HEK293 (cell line): Measurements from ENCODE around the gene TPRKB.
"Not testable (repeated sequence)": the region's sequence is repeated elsewhere in the genome, so short reads cannot be mapped to it uniquely, and the experiment has no call there.

Experiments
- CTCF ChIA-PET: fragments of 350-600 bp; formaldehyde crosslinking; extraction: SDS; loops from one replicate; lab custom pipeline; 2021; ENCODE audit warnings: antibody characterized with exemption; lab: Yijun Ruan, JAX
- POLR2A ChIA-PET: fragments of 300-600 bp; formaldehyde crosslinking; extraction: SDS; loops from one replicate; lab custom pipeline; 2020; ENCODE audit warnings: antibody characterized with exemption, inconsistent platforms; lab: Yijun Ruan, JAX
- H3K27ac ChIP-seq: fragments of 200-500 bp; sonication (Bioruptor generic); 2 replicates; pipeline ENCODE4 v1.5.1; 2014; ENCODE audit warnings: low read depth, low read length, control low read depth, inconsistent platforms; ENCODE audit errors: extremely low read depth
- H3K36me3 ChIP-seq, 2 experiments: fragments of 200-500 bp in 1 of 2; sonication (Bioruptor generic) in 1 of 2; 1 replicate in 1 of 2; 2 replicates in 1 of 2; pipeline ENCODE4 v1.5.1; 2014 to 2017; ENCODE audit warnings: inconsistent platforms in 2 of 2, low read length in 2 of 2; ENCODE audit not compliant: control insufficient read depth in 2 of 2, insufficient read depth in 1 of 2
- H3K4me1 ChIP-seq: fragments of 200-500 bp; sonication (Bioruptor generic); 2 replicates; pipeline ENCODE4 v1.5.1; 2014; ENCODE audit warnings: mild to moderate bottlenecking, low read length, inconsistent platforms; ENCODE audit not compliant: control insufficient read depth, insufficient read depth
- H3K4me3 ChIP-seq: 2 replicates; pipeline ENCODE4 v1.5.1; 2011; ENCODE audit warnings: low read depth, mild to moderate bottlenecking, control low read depth, low read length, moderate library complexity
- H3K9me3 ChIP-seq: fragments of 200-500 bp; sonication (Bioruptor generic); 2 replicates; pipeline ENCODE4 v1.5.1; 2014; ENCODE audit warnings: low read depth, low read length, inconsistent platforms; ENCODE audit not compliant: control insufficient read depth, insufficient read depth
- HOXD13 ChIP-seq: sonication (generic); formaldehyde crosslinking; IDR thresholded peaks from 2 replicates; pipeline ENCODE4 v1.8.0; 2022; ENCODE audit warnings: missing genetic modification reagents, borderline replicate concordance
- KLF8 ChIP-seq: fragments of 450-650 bp; formaldehyde crosslinking; IDR thresholded peaks from 2 replicates; pipeline ENCODE4 v1.5.1; 2016; ENCODE audit warnings: missing biosample characterization, missing genetic modification characterization
- MZF1 ChIP-seq: fragments of 450-650 bp; formaldehyde crosslinking; IDR thresholded peaks from 2 replicates; pipeline ENCODE4 v1.5.1; 2017; ENCODE audit warnings: missing biosample characterization, missing genetic modification characterization, borderline replicate concordance
- ZBTB8A ChIP-seq: fragments of 450-650 bp; formaldehyde crosslinking; IDR thresholded peaks from 2 replicates; pipeline ENCODE4 v1.5.1; 2016; ENCODE audit warnings: missing biosample characterization, missing genetic modification characterization
- ZNF169 ChIP-seq: fragments of 450-650 bp; formaldehyde crosslinking; IDR thresholded peaks from 2 replicates; pipeline ENCODE4 v1.5.1; 2016; ENCODE audit warnings: missing biosample characterization, missing genetic modification characterization
- ZNF24 ChIP-seq: fragments of 450-650 bp; formaldehyde crosslinking; IDR thresholded peaks from 2 replicates; pipeline ENCODE4 v1.5.1; 2016; ENCODE audit warnings: missing biosample characterization, missing genetic modification characterization
- ZNF501 ChIP-seq: fragments of 450-650 bp; formaldehyde crosslinking; IDR thresholded peaks from 2 replicates; pipeline ENCODE4 v1.5.1; 2016; ENCODE audit warnings: missing biosample characterization, missing genetic modification characterization
- ZNF529 ChIP-seq: fragments of 450-650 bp; formaldehyde crosslinking; IDR thresholded peaks from 2 replicates; pipeline ENCODE4 v1.5.1; 2017; ENCODE audit warnings: missing genetic modification characterization, missing biosample characterization; ENCODE audit not compliant: insufficient replicate concordance
- ZNF560 ChIP-seq: fragments of 450-650 bp; formaldehyde crosslinking; IDR thresholded peaks from 2 replicates; pipeline ENCODE4 v1.5.1; 2017; ENCODE audit warnings: missing biosample characterization, missing genetic modification characterization, borderline replicate concordance
- ZNF561 ChIP-seq: fragments of 450-650 bp; IDR thresholded peaks from 2 replicates; pipeline ENCODE4 v1.5.1; 2018; ENCODE audit warnings: missing biosample characterization, missing genetic modification characterization, borderline replicate concordance
- ZNF658 ChIP-seq: fragments of 450-650 bp; formaldehyde crosslinking; IDR thresholded peaks from 2 replicates; pipeline ENCODE4; 2016; ENCODE audit warnings: missing biosample characterization, missing genetic modification characterization
- ZNF843 ChIP-seq: fragments of 450-650 bp; formaldehyde crosslinking; IDR thresholded peaks from 2 replicates; pipeline ENCODE4 v1.5.1; 2016; ENCODE audit warnings: missing biosample characterization, missing genetic modification characterization
- ZXDB ChIP-seq: fragments of 450-650 bp; formaldehyde crosslinking; IDR thresholded peaks from 2 replicates; pipeline ENCODE4 v1.5.1; 2016; ENCODE audit warnings: missing biosample characterization, missing genetic modification characterization
- TF ChIP-seq, protein P1 (sequence below): fragments of 450-650 bp; formaldehyde crosslinking; IDR thresholded peaks from 2 replicates; pipeline ENCODE4 v1.5.1; 2016; ENCODE audit warnings: missing biosample characterization, missing genetic modification characterization
- TF ChIP-seq, protein P2 (sequence below): fragments of 450-650 bp; formaldehyde crosslinking; IDR thresholded peaks from 2 replicates; pipeline ENCODE4 v1.5.1; 2016; ENCODE audit warnings: missing biosample characterization, missing genetic modification characterization

The TPRKB gene

DNA sequence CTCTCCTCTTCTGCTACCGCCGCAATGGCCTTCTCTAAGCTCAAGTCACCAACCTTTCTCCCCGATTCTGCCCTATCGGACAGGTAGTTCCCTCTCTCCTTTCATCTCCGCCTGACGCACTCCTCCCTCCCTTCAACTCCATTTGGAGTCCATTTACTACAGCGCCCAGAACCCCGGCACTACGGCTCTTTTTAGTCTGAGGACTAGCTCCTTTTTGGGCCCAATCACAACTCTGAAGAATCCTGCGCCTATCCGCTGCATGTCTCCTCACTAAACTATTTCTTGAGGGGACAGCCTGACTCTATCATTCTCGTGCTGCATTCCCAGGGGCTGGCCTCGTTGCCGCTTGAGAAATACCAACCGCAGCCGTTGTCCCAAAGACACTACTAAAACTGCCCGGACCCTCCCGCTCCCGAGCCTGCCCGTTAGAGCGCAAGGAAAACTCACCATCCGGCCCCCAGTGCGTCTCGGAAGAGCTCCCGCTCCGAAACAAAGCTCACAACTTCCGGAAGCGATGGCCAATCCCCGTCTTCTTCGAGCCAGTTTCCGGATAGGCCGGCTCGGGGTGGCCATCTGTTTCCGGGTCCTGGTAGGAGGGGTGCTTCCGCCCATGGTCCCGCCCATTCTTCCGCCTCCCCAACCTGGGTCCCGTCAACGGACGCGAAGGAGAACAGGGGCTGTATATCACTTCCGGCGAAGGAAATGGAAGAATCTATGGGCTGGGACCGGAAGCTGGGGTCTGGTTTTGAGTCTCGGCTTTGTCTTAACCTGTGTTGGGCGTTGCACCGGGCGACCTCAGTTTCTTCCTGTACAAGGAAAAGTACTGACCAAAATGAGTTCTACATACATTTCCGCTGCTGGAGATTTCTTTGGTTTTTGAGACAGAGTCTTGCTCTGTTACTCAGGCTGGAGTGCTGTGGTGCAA, at the start of gene TPRKB (continued):
- TF ChIP-seq, protein P1, sequence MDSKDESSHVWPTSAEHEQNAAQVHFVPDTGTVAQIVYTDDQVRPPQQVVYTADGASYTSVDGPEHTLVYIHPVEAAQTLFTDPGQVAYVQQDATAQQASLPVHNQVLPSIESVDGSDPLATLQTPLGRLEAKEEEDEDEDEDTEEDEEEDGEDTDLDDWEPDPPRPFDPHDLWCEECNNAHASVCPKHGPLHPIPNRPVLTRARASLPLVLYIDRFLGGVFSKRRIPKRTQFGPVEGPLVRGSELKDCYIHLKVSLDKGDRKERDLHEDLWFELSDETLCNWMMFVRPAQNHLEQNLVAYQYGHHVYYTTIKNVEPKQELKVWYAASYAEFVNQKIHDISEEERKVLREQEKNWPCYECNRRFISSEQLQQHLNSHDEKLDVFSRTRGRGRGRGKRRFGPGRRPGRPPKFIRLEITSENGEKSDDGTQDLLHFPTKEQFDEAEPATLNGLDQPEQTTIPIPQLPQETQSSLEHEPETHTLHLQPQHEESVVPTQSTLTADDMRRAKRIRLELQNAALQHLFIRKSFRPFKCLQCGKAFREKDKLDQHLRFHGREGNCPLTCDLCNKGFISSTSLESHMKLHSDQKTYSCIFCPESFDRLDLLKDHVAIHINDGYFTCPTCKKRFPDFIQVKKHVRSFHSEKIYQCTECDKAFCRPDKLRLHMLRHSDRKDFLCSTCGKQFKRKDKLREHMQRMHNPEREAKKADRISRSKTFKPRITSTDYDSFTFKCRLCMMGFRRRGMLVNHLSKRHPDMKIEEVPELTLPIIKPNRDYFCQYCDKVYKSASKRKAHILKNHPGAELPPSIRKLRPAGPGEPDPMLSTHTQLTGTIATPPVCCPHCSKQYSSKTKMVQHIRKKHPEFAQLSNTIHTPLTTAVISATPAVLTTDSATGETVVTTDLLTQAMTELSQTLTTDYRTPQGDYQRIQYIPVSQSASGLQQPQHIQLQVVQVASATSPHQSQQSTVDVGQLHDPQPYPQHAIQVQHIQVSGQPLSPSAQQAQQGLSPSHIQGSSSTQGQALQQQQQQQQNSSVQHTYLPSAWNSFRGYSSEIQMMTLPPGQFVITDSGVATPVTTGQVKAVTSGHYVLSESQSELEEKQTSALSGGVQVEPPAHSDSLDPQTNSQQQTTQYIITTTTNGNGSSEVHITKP (tag by site-specific recombination): peak; percentile 98
- TF ChIP-seq ZNF529 (tag by site-specific recombination): no peak
- 0 out of 2 replicates have a peak, but pooled peaks have one; percentile 56 for TF ChIP-seq ZNF561
- TF ChIP-seq ZNF169: no peak
- TF ChIP-seq ZNF560 (tag by site-specific recombination): no peak
- peak; percentile 49; the same call in 1 of the 2 replicates for TF ChIP-seq ZBTB8A
- peak; percentile 52; the same call in 1 of the 2 replicates for TF ChIP-seq MZF1 (tag by site-specific recombination)
- TF ChIP-seq ZXDB (tag by site-specific recombination): peak; percentile 89
- peak; percentile 69; the same call in 1 of the 2 replicates for TF ChIP-seq HOXD13
- TF ChIP-seq KLF8 (tag by site-specific recombination): peak; percentile 92
- TF ChIP-seq ZNF501 (tag by site-specific recombination): 0 out of 2 replicates have a peak, but pooled peaks have one; percentile 22
- TF ChIP-seq ZNF843: no peak
- no peak for TF ChIP-seq ZNF658
- TF ChIP-seq ZNF24 (tag by site-specific recombination): peak; percentile 53; the same call in 1 of the 2 replicates

DNA sequence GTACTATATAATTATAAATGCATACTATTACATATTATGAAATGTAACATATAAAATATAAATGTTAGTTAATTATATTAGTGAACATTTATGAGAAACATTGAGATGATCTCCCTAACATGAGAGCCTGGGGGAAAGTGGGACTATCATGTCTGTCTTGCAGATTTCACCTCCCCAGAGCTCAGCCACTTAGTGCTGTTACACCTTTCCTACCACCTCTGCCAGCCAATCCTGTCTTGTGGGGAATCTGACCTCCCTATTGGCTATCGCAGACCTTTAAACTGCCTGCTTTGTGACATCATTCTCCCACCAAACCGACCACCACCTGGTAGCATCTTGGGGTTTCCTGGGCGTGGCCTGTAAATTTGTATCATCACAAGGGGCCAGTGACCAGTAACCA, 46.7 kb upstream of the TPRKB start, which contains the start of gene C2orf78:
TSS of gene C2orf78 (plus strand) at position 301 of the 400 bp plus-strand sequence. CDS start 127 bp downstream, outside the sequence.
- H3K9me3 ChIP-seq, H3K4me1 ChIP-seq, H3K36me3 ChIP-seq, CTCF ChIA-PET, H3K4me3 ChIP-seq, H3K27ac ChIP-seq, POLR2A ChIA-PET: not testable (repeated sequence)

DNA sequence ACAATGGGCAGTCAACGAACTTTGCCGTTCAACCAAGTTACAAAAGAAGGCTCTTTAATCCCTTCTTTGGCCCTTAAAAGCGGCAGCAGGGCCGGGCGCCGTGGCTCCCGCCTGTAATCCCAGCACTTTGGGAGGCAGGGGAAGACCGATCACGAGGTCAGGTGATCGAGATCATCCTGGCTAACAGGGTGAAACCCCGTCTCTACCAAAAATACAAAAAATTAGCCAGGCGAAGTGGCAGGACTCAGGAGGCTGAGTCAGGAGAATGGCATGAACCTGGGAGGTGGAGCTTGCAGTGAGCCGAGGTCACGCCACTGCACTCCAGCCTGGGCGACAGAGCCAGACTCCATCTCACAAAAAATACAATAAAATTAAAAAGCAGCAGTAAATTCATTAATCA, 46.3 kb upstream of the TPRKB start:
- H3K27ac ChIP-seq, CTCF ChIA-PET, H3K4me1 ChIP-seq: not testable (repeated sequence)
- TF ChIP-seq, protein P2, sequence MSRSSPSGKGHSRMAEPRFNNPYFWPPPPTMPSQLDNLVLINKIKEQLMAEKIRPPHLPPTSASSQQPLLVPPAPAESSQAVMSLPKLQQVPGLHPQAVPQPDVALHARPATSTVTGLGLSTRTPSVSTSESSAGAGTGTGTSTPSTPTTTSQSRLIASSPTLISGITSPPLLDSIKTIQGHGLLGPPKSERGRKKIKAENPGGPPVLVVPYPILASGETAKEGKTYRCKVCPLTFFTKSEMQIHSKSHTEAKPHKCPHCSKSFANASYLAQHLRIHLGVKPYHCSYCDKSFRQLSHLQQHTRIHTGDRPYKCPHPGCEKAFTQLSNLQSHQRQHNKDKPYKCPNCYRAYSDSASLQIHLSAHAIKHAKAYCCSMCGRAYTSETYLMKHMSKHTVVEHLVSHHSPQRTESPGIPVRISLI (tag by site-specific recombination): 0 out of 2 replicates have a peak, but pooled peaks have one; percentile 33
- TF ChIP-seq, all 188 proteins: peak for 1; not testable (repeated sequence) for 187
- H3K36me3 ChIP-seq, H3K9me3 ChIP-seq, H3K4me3 ChIP-seq, POLR2A ChIA-PET: not testable (repeated sequence)
